KMS-11 (cell line): ENCODE data around the gene RBFOX1.

ENCODE experiments used
- H2AFZ ChIP-seq: fragments of 200-600 bp; sonication (generic); 2 replicates; pipeline ENCODE4 v1.6.1; 2016; ENCODE audit warnings: antibody characterized with exemption, mixed run types, low read depth
- H3K27ac ChIP-seq: fragments of 200-600 bp; sonication (generic); 2 replicates; pipeline ENCODE4 v1.6.1; 2016; ENCODE audit warnings: mild to moderate bottlenecking, mixed run types
- H3K27me3 ChIP-seq: fragments of 200-600 bp; sonication (generic); 2 replicates; pipeline ENCODE4 v1.6.1; 2017; ENCODE audit warnings: mild to moderate bottlenecking, low read depth, mixed run types, moderate library complexity; ENCODE audit not compliant: insufficient read depth
- H3K36me3 ChIP-seq: fragments of 200-600 bp; sonication (generic); 2 replicates; pipeline ENCODE4 v1.6.1; 2017; ENCODE audit warnings: mild to moderate bottlenecking, mixed run types; ENCODE audit not compliant: insufficient read depth
- H3K4me1 ChIP-seq: fragments of 200-600 bp; sonication (generic); 2 replicates; pipeline ENCODE4 v1.6.1; 2016; ENCODE audit warnings: mild to moderate bottlenecking, low read depth, mixed run types; ENCODE audit not compliant: poor library complexity, severe bottlenecking
- H3K4me2 ChIP-seq: fragments of 200-600 bp; sonication (generic); 2 replicates; pipeline ENCODE4 v1.7.0; 2016; ENCODE audit warnings: mild to moderate bottlenecking, mixed run types
- H3K4me3 ChIP-seq: fragments of 200-600 bp; sonication (generic); IDR thresholded peaks from 2 replicates; pipeline ENCODE4 v1.6.1; 2017; ENCODE audit warnings: low read depth, low read length, mixed read lengths; ENCODE audit not compliant: insufficient read depth
- H3K79me2 ChIP-seq: fragments of 200-600 bp; sonication (generic); 2 replicates; pipeline ENCODE4 v1.6.1; 2016; ENCODE audit warnings: low read depth, mixed run types; ENCODE audit not compliant: insufficient read depth
- H3K9ac ChIP-seq: fragments of 200-600 bp; sonication (generic); 2 replicates; pipeline ENCODE4 v1.6.1; 2016; ENCODE audit warnings: mild to moderate bottlenecking, mixed run types
- H4K20me1 ChIP-seq: fragments of 200-600 bp; sonication (generic); 2 replicates; pipeline ENCODE4 v1.6.1; 2016; ENCODE audit warnings: mild to moderate bottlenecking, mixed run types; ENCODE audit not compliant: insufficient read depth
- CTCF ChIP-seq: fragments of 200-600 bp; sonication (generic); conservative IDR thresholded peaks from 2 replicates; pipeline ENCODE4 v1.6.1; 2017; ENCODE audit warnings: low read depth, mild to moderate bottlenecking, antibody characterized with exemption, low read length, moderate library complexity, mixed read lengths

RBFOX1 gene

GRCh38 chr16:7736138-7736665 lies 403.6 kb downstream of the RBFOX1 start:
- Histone ChIP-seq H3K4me2 (no peak overlapping the region), H2AFZ (no peak overlapping the region), H3K27ac (no peak overlapping the region), H3K79me2 (no peaks in the 10 kb centered on the region), H3K27me3 (no peaks in the 10 kb centered on the region), H3K9ac (no peak overlapping the region), H3K4me1 (no peaks in the 10 kb centered on the region), H3K36me3 (no peaks in the 10 kb centered on the region), H3K4me3 (no peak overlapping the region), H4K20me1 (no peaks in the 10 kb centered on the region)
- no peak for TF ChIP-seq CTCF

- H3K9ac ChIP-seq: no peak overlapping the region
- H2AFZ ChIP-seq: no peak overlapping the region
- H3K4me1 ChIP-seq: no peaks in the 10 kb centered on the region
- no peaks in the 10 kb centered on the region for H4K20me1 ChIP-seq
- H3K36me3 ChIP-seq: no peaks in the 10 kb centered on the region
- no peaks in the 10 kb centered on the region for H3K79me2 ChIP-seq
- TF ChIP-seq CTCF: no peak
- H3K4me2 ChIP-seq: no peak overlapping the region
- no peak overlapping the region for H3K4me3 ChIP-seq
- no peaks in the 10 kb centered on the region for H3K27me3 ChIP-seq
- H3K27ac ChIP-seq: no peak overlapping the region
Observed at GRCh38 chr16:7742626-7743025, 410.0 kb downstream of the RBFOX1 start.

- Histone ChIP-seq H3K36me3 (no peaks in the 10 kb centered on the region), H3K4me2 (no peak overlapping the region), H3K79me2 (no peaks in the 10 kb centered on the region), H3K9ac (no peak overlapping the region), H4K20me1 (no peaks in the 10 kb centered on the region), H3K4me1 (no peaks in the 10 kb centered on the region), H3K27ac (no peak overlapping the region), H2AFZ (no peak overlapping the region), H3K4me3 (no peak overlapping the region), H3K27me3 (no peaks in the 10 kb centered on the region)
- TF ChIP-seq CTCF: no peak
Observed at GRCh38 chr16:7744546-7745264, 412.1 kb downstream of the RBFOX1 start.

- H3K79me2 ChIP-seq: no peaks in the 10 kb centered on the region
- H3K36me3 ChIP-seq: no peaks in the 10 kb centered on the region
- H3K9ac ChIP-seq: no peak overlapping the region
- H3K4me2 ChIP-seq: no peak overlapping the region
- no peaks in the 10 kb centered on the region for H3K27me3 ChIP-seq
- no peak overlapping the region for H2AFZ ChIP-seq
- TF ChIP-seq CTCF: no peak
- H3K27ac ChIP-seq: no peak overlapping the region
- no peak overlapping the region for H3K4me3 ChIP-seq
- H4K20me1 ChIP-seq: no peaks in the 10 kb centered on the region
- no peaks in the 10 kb centered on the region for H3K4me1 ChIP-seq
Observed at GRCh38 chr16:7745276-7745675, 412.6 kb downstream of the RBFOX1 start.
